IPS-20b (cell line): ENCODE data around the gene PDCD11.

Experiments used
- H3K27ac ChIP-seq: one replicate; pipeline ENCODE4 v1.5.1; 2013; ENCODE audit warnings: low read length
- H3K27me3 ChIP-seq: 2 replicates; pipeline ENCODE4 v1.6.1; 2013; ENCODE audit warnings: mild to moderate bottlenecking, low read length, inconsistent platforms; ENCODE audit not compliant: insufficient read depth
- H3K36me3 ChIP-seq: 2 replicates; pipeline ENCODE4 v1.6.1; 2013; ENCODE audit warnings: low read depth, mild to moderate bottlenecking, inconsistent platforms, low read length, moderate library complexity; ENCODE audit not compliant: insufficient read depth
- H3K4me1 ChIP-seq: 2 replicates; pipeline ENCODE4 v1.6.1; 2013; ENCODE audit warnings: mild to moderate bottlenecking, control low read depth, inconsistent platforms, low read length, moderate library complexity; ENCODE audit not compliant: insufficient read depth
- H3K4me3 ChIP-seq: 2 replicates; pipeline ENCODE4 v1.5.1; 2013; ENCODE audit warnings: mild to moderate bottlenecking, low read length, inconsistent platforms
- H3K9ac ChIP-seq: 2 replicates; pipeline ENCODE4 v1.6.1; 2013; ENCODE audit warnings: low read depth, mild to moderate bottlenecking, inconsistent platforms, low read length, moderate library complexity
- H3K9me3 ChIP-seq: 2 replicates; pipeline ENCODE4 v1.6.1; 2013; ENCODE audit warnings: mild to moderate bottlenecking, low read depth, low read length, inconsistent platforms; ENCODE audit not compliant: insufficient read depth

The PDCD11 gene

GRCh38 chr10:103466734-103467133 lies 70.3 kb downstream of the PDCD11 start:
- H3K27ac ChIP-seq, result no peak overlapping the region
- no peaks in the 10 kb centered on the region for H3K9me3 ChIP-seq
- no peaks in the 10 kb centered on the region for H3K27me3 ChIP-seq
- no peak overlapping the region for H3K4me3 ChIP-seq
- H3K9ac ChIP-seq, result no peak overlapping the region
- H3K36me3 ChIP-seq, result no peaks in the 10 kb centered on the region
- peaks cover 3% of the 10 kb centered on the region; the same call in 1 of the 2 replicates for H3K4me1 ChIP-seq

GRCh38 chr10:103467406-103467805 lies 71.0 kb downstream of the PDCD11 start:
- Histone ChIP-seq H3K27me3 (no peaks in the 10 kb centered on the region), H3K9ac (no peak overlapping the region), H3K4me3 (no peak overlapping the region), H3K27ac (no peak overlapping the region), H3K36me3 (no peaks in the 10 kb centered on the region), H3K4me1 (peaks cover 3% of the 10 kb centered on the region), H3K9me3 (no peaks in the 10 kb centered on the region)

DNA sequence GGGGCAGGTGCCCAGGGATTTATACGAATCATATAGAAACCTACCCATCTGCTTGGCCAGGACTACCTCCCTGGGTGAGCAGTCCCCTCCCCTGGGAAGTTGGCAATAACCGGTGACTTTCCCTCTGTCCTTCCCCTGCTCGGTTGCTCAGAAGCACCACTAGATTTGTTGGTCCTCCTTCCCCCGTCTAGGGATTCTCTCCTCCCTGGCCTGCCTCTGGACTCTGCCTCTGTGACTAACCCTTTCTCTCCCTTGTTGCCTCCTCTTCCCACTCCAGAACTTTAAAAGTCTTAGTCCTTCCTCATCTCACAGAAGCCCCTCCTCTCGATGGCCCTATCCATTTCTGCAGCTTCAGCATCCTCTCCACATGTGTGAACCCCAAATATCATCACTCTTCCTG lies 72.8 kb downstream of the PDCD11 start:
- no peak overlapping the region for H3K9ac ChIP-seq
- H3K4me3 ChIP-seq, result no peak overlapping the region
- peaks cover 3% of the 10 kb centered on the region for H3K4me1 ChIP-seq
- no peaks in the 10 kb centered on the region for H3K27me3 ChIP-seq
- no peaks in the 10 kb centered on the region for H3K9me3 ChIP-seq
- no peaks in the 10 kb centered on the region for H3K36me3 ChIP-seq
- no peak overlapping the region for H3K27ac ChIP-seq

DNA sequence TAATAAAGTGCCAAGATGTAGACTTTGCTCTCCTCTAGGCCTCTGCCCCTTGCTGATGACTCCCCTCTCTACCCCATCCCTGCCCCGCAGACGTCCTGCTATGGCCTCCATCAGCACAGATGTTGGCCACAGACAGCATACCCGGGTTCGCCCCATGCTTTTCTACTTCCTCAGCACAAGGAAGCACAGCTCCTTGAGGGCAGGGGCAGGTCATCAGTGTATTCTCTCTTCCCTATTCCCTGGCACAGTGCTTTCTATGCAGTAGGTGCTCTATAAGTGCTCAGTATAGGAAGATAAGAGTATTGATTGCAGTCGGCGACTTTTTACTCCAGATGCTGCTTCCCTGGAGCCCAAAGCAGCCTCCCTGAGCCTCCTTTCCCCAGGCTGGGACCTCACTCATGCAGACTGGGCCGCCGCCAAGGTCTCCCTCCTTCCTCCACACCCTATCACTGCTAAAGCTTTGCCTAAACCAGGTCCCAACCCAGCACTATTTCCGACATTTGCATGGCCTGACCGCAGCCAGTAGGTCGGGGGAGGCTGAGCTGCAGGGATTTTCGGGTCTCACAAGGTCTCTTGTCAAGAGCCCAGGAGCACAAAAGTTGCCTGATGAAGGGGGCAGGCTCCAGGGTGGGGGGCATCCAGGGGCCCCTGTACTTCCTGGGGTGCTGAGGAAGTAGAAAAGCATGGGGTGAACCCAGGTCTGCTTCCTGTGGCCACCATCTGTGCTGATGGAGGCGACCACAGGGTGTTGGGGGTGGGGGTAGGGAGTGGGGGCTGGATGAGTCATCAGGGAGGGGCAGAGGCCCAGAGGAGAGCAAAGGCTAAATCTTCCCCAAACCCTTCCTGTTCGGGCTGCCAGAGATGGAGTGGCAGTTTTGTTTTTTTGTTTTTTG lies 74.6 kb downstream of the PDCD11 start:
- Histone ChIP-seq H3K4me1 (peaks cover 3% of the 10 kb centered on the region), H3K27ac (no peak overlapping the region), H3K4me3 (no peak overlapping the region), H3K9me3 (no peaks in the 10 kb centered on the region), H3K9ac (no peak overlapping the region), H3K27me3 (no peaks in the 10 kb centered on the region), H3K36me3 (no peaks in the 10 kb centered on the region)

GRCh38 chr10:103472005-103472404 lies 75.6 kb downstream of the PDCD11 start:
- Histone ChIP-seq H3K9ac (no peak overlapping the region; the same call in 1 of the 2 replicates), H3K4me1 (peaks cover 8% of the 10 kb centered on the region), H3K36me3 (no peaks in the 10 kb centered on the region), H3K27me3 (no peaks in the 10 kb centered on the region), H3K27ac (no peak overlapping the region), H3K4me3 (no peak overlapping the region), H3K9me3 (no peaks in the 10 kb centered on the region)

DNA sequence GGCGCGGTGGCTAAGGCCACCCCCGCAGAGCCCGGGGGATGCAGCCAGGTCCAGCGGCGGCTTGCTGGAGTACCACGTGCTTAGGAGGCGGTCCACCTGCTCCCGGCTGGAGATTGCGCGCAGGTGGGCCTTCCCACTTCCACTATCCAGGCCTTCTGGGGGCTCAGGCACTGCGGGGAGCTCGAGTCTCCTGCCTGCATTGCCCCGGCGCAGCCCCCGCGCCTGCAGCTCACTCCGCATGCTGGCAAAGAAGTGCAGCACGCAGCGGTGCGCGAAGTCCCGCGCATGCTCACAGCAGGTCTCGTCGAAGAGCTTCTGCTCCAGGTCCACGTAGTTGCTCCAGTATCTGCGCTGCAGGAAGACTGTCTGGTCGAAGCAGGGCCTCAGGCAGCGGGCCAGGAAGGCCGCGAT lies 76.8 kb downstream of the PDCD11 start:
- H3K27ac ChIP-seq, result no peak overlapping the region

GRCh38 chr10:103474077-103474476 lies 77.7 kb downstream of the PDCD11 start:
- Histone ChIP-seq H3K36me3 (no peaks in the 10 kb centered on the region), H3K9me3 (no peaks in the 10 kb centered on the region), H3K9ac (no peak overlapping the region), H3K4me1 (peaks cover 11% of the 10 kb centered on the region), H3K4me3 (no peak overlapping the region), H3K27me3 (no peaks in the 10 kb centered on the region), H3K27ac (no peak overlapping the region)

More for the DNA sequence above, 76.8 kb downstream of the PDCD11 start:
- H3K36me3 ChIP-seq, result no peaks in the 10 kb centered on the region
- H3K4me1 ChIP-seq, result peaks cover 11% of the 10 kb centered on the region
- no peak overlapping the region for H3K9ac ChIP-seq
- H3K9me3 ChIP-seq, result no peaks in the 10 kb centered on the region
- H3K27me3 ChIP-seq, result no peaks in the 10 kb centered on the region
- no peak overlapping the region for H3K4me3 ChIP-seq

DNA sequence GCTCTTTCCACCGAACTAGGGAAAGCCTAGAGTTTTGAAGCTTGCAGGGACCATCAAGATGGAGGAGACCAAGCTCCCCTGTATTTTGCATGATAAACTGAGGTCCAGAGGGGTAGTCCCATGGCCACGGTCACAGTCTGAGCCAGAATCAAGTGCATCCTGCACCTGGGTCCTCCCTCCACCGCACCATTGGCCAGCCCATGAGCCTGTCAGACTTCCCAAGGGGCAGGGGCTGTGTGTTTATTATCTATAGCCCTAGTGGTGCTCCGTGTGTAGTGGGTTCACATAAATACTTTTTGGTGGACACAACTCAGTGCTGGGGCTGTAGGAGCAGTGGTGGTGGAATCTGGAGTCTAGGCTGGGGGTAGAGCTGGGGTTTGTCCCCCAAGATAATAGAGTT lies 79.0 kb downstream of the PDCD11 start:
- Histone ChIP-seq H3K4me1 (peaks cover 11% of the 10 kb centered on the region), H3K27ac (no peak overlapping the region), H3K36me3 (no peaks in the 10 kb centered on the region), H3K9ac (no peak overlapping the region), H3K9me3 (no peaks in the 10 kb centered on the region), H3K4me3 (no peak overlapping the region), H3K27me3 (no peaks in the 10 kb centered on the region)

DNA sequence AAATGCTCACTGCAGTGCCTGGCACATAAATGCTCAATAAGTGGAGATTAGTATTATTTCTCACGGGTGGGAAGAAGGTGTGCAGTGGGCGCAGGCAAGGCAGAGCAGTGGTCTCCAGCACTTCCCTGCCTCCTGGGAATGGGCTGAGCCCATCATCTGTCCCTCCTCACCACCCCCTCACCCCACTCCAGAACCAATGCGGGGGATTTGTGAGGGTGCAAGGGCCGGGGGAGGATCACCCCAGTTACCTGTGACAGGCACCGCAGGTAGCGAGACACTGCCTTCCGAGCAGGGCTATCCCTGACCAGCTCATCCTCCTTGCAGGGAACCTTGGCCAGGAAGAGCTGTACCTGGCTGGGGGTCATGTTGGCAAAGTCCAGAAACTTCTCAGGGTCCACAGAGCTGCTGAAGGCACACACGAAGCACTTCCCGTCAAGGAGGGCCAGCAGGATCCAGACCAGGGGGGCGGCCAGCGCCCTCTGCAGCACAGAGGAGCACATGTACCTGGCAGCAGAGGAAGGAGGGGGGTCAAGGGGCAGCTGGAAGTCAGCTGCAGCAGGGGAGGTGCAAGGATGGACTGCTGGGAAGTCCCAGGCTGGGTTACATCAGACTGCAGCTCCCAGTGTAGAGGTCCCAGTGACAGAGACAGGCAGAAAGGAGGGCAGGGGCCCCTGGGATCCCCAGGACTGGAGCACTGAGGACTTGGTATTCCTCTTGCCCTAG lies 79.8 kb downstream of the PDCD11 start:
- Histone ChIP-seq H3K9ac (peak overlapping the region; percentile 29; the same call in 1 of the 2 replicates), H3K4me1 (peaks cover 9% of the 10 kb centered on the region), H3K36me3 (no peaks in the 10 kb centered on the region), H3K27me3 (no peaks in the 10 kb centered on the region), H3K9me3 (no peaks in the 10 kb centered on the region), H3K4me3 (no peak overlapping the region), H3K27ac (no peak overlapping the region)

- Histone ChIP-seq H3K9ac (no peak overlapping the region), H3K27me3 (no peaks in the 10 kb centered on the region), H3K36me3 (no peaks in the 10 kb centered on the region), H3K27ac (no peak overlapping the region), H3K4me1 (peaks cover 8% of the 10 kb centered on the region), H3K4me3 (no peak overlapping the region), H3K9me3 (no peaks in the 10 kb centered on the region)
These were observed 82.2 kb downstream of the PDCD11 start for GRCh38 chr10:103478671-103479070.

DNA sequence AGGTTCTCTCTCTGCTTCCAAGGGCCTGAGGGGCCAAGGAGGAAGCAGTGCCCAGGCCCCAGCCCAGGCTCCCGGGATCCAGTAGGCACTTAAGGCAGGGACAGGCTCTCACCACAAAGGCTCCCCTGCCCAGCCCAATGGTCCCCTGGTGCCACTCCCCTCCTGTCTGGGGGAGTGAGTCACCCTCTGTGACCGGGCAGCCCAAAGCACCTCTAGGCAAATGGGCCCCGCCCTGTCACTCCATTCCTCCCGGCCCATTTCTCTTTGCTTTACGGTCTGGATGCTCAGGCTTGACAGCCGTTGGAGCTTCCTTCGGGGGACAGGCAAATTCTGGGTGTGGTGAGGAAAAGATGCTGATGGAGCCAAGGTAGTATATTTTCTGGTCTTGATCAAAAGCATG lies 82.7 kb downstream of the PDCD11 start, which contains the start of gene CALHM3:
Gene CALHM3, minus strand, starts transcription at position 106 of the 400 bp plus-strand sequence. CDS start 208 bp downstream, outside the sequence.
- Histone ChIP-seq H3K9me3 (no peaks in the 10 kb centered on the region), H3K9ac (no peak within 1 kb of the TSS), H3K4me3 (no peak within 1 kb of the TSS), H3K36me3 (no peaks in the 10 kb centered on the region), H3K4me1 (peaks cover 8% of the 10 kb centered on the region), H3K27me3 (no peaks in the 10 kb centered on the region), H3K27ac (no peak within 1 kb of the TSS)

DNA sequence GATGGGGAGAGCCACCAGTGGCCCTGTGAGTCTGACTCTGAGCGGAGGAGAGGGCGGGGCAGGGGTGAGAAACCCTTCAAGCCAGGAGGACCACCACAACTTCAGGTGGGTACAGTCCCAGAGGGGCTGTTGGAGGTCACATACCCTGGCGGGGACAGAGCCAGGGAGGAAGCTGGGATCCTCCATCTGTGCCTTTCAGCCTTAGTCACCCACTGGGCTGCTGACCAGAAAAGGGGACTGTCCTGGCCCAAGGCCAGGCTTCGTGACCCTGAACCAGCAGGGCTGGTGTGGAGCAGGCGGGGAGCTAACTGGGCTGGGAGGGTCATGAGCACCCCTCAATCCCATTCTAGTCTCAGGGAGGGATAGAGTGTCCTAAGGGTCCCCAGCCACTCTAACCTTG lies 84.1 kb downstream of the PDCD11 start:
- H3K9ac ChIP-seq, result no peak overlapping the region
- no peaks in the 10 kb centered on the region for H3K27me3 ChIP-seq
- H3K4me3 ChIP-seq, result no peak overlapping the region
- no peak overlapping the region for H3K27ac ChIP-seq
- no peaks in the 10 kb centered on the region for H3K9me3 ChIP-seq
- H3K4me1 ChIP-seq, result peaks cover 8% of the 10 kb centered on the region
- H3K36me3 ChIP-seq, result no peaks in the 10 kb centered on the region
